ENCODE measurements around the gene GAL3ST2. TPM values are rescaled to one million over a fixed set of nuclear protein-coding genes. Genes with fewer than 3 reads are reported as not detected.

GAL3ST2 gene
- total RNA-seq, 1 donor from 2014 or later = 0.42 TPM

DNA sequence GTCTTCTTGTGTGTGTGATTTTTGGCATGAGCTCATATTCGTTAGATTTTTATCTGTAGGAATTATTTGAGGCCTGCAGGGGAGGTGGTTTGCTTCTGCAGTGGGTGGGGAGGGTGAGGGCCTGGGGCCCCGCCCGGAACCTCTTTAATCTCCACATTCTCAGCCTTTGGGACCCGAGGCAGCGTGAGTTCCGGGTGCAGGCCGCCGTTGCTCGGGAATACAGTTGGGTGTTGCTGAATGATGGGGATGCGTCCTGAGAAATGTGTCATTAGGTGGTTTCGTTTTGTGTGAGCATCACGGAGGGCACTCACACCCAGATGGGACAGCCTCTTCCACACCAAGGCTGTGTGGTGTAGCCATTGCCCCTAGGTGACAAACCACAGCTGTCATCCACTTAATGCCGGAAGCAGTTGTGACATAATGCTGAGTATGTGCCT, 13.7 kb upstream of the GAL3ST2 start:
- DNase-seq = no peak
- Mint-ChIP-seq H3K9me3 (ENCODE audit: unreplicated experiment) (peaks cover 6% of the 10 kb centered on the region), H3K36me3 (ENCODE audit: unreplicated experiment) (peaks cover 10% of the 10 kb centered on the region), H3K4me3 (ENCODE audit: unreplicated experiment) (no peak overlapping the region), H3K27me3 (ENCODE audit: unreplicated experiment) (peaks cover 4% of the 10 kb centered on the region), H3K27ac (ENCODE audit: unreplicated experiment) (no peak overlapping the region), H3K4me1 (ENCODE audit: low read depth, unreplicated experiment) (peaks cover 5% of the 10 kb centered on the region)
- TF ChIP-seq, protein P1, sequence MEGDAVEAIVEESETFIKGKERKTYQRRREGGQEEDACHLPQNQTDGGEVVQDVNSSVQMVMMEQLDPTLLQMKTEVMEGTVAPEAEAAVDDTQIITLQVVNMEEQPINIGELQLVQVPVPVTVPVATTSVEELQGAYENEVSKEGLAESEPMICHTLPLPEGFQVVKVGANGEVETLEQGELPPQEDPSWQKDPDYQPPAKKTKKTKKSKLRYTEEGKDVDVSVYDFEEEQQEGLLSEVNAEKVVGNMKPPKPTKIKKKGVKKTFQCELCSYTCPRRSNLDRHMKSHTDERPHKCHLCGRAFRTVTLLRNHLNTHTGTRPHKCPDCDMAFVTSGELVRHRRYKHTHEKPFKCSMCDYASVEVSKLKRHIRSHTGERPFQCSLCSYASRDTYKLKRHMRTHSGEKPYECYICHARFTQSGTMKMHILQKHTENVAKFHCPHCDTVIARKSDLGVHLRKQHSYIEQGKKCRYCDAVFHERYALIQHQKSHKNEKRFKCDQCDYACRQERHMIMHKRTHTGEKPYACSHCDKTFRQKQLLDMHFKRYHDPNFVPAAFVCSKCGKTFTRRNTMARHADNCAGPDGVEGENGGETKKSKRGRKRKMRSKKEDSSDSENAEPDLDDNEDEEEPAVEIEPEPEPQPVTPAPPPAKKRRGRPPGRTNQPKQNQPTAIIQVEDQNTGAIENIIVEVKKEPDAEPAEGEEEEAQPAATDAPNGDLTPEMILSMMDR (IDR thresholded peaks at IDR 0.05; ENCODE audit: partially characterized antibody, unreplicated experiment) = no peak

DNA sequence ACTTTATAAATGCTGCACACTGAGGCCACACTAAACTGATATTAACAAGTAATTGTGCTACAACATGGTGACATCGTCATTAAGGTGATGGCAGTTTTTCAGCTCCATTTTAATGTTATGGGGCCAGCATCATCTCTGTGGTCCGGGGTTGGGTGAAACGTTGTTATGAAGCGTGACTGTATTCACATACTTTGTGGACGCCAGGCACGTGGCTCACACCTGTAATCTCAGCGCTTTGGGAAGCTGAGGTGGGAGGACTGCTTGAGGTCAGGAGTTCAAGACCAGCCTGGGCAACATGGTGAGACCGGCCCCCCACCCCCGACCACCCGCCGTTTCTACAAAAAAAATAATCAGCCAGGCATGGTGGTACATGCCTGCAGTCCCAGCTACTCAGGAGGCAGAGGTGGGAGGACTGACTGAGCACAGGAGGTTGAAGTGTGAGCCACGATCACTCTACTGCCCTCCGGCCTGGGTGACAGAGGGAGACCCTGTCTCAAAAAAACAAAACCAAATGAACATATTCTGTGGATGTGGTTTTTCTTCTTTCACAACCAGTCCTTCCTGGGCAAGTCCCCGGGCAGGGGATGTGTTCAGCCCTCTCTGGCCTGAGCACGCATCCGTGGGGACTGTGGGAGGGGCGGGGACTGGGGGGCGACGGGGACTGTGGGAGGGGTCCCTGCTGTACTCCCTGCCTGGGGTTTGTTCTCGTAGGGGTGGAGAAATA, 12.9 kb upstream of the GAL3ST2 start:
- Mint-ChIP-seq H3K4me3 (ENCODE audit: unreplicated experiment) (no peak overlapping the region), H3K36me3 (ENCODE audit: unreplicated experiment) (peaks cover 10% of the 10 kb centered on the region), H3K4me1 (ENCODE audit: low read depth, unreplicated experiment) (peaks cover 5% of the 10 kb centered on the region), H3K9me3 (ENCODE audit: unreplicated experiment) (peaks cover 6% of the 10 kb centered on the region), H3K27me3 (ENCODE audit: unreplicated experiment) (peaks cover 4% of the 10 kb centered on the region), H3K27ac (ENCODE audit: unreplicated experiment) (peak overlapping the region; percentile 22)
- DNase-seq = no peak
- TF ChIP-seq, protein P1 (IDR thresholded peaks at IDR 0.05; ENCODE audit: partially characterized antibody, unreplicated experiment) = no peak

DNA sequence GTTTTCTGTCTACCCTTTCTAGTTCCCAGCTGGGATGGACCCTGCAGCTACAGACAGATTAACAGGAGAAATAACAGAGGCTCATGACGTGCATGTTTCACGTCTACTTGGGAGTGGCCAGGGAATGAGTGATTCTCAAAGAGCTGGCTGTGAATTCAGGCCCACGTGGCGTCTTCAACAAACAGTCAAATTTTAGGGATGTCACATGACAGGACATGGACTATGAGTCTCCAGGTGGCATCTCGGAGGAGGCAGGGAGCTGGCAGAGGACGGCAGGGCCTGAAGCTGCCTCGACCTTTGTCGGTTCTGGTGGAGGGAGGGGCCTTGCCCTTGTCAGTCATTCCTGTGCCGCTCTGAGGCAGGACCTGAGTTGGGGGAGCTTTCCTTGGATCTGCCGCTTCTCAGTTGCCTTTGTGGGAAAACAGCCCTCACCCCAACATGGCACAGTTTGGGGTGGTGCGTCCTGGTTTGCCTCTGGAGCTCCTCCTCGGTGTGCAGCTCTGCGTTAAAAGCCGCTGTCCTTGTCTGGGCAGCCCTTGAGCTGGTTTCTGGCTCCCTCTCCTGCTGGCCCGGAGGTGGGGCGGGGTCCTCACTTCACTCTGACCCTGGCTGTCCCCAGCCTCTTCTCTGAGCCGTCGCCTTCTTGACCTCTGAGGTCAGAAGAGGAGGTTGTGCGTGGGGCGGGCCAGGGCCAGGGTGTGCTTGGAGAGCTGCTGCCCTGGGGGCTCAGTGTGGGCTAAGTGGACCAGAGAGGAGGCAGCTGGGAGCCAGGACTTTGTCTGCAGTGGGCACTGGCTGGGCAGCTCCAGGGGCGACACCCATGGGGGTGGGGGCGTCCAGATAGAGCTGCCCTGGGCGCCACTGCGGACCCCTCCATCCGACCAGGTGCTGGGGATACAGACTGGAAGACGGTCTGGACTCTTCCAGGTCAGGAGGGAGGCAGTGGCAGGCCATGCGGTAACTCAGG, 12.1 kb upstream of the GAL3ST2 start:
- H3K36me3 Mint-ChIP-seq (ENCODE audit: unreplicated experiment) = peaks cover 10% of the 10 kb centered on the region
- H3K4me1 Mint-ChIP-seq (ENCODE audit: low read depth, unreplicated experiment) = peaks cover 2% of the 10 kb centered on the region
- H3K27me3 Mint-ChIP-seq (ENCODE audit: unreplicated experiment) = peaks cover 4% of the 10 kb centered on the region
- DNase-seq = peak; percentile 43
- peaks cover 4% of the 10 kb centered on the region for H3K9me3 Mint-ChIP-seq (ENCODE audit: unreplicated experiment)
- no peak overlapping the region for H3K4me3 Mint-ChIP-seq (ENCODE audit: unreplicated experiment)
- TF ChIP-seq, protein P1 (IDR thresholded peaks at IDR 0.05; ENCODE audit: partially characterized antibody, unreplicated experiment) = no peak
- peak overlapping the region; percentile 55 for H3K27ac Mint-ChIP-seq (ENCODE audit: unreplicated experiment)

DNA sequence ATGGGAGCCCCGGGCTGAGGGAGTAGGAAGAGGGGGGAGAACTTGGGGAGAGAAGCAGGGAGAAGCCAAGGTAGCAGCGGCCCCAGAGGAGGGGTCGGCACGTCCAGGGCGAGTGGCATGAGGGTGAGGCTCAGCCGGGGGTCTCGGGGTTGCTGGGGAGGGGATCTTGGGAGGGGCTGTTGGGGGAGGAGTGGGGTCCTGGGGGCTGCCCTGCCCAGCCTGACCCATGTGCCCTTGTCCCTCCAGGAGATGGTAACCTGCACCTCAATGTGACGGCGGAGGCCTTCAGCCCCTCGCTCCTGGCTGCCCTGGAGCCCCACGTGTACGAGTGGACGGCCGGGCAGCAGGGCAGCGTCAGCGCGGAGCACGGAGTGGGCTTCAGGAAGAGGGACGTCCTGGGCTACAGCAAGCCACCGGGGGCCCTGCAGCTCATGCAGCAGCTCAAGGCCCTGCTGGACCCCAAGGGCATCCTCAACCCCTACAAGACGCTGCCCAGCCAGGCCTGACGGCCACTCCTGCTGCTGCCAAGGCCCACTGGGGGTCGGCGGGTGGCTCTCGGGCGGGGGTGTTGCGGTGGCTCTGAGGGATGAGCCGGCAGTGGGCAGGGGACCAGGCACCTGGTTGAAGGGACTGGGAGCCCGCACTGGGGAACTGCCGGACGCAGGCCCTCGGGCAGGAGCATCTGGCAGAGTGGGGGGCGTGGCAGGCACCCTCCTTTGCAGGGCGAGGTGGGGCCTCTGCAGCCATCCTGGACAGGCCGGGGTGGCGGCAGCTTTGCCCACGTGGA, 9.0 kb upstream of the GAL3ST2 start:
- peak; percentile 16 for DNase-seq
- peaks cover 1% of the 10 kb centered on the region for H3K9me3 Mint-ChIP-seq (ENCODE audit: unreplicated experiment)
- H3K4me3 Mint-ChIP-seq (ENCODE audit: unreplicated experiment) = no peak overlapping the region
- no peak overlapping the region for H3K27ac Mint-ChIP-seq (ENCODE audit: unreplicated experiment)
- TF ChIP-seq, protein P1 (IDR thresholded peaks at IDR 0.05; ENCODE audit: partially characterized antibody, unreplicated experiment) = no peak
- H3K27me3 Mint-ChIP-seq (ENCODE audit: unreplicated experiment) = no peaks in the 10 kb centered on the region
- H3K4me1 Mint-ChIP-seq (ENCODE audit: low read depth, unreplicated experiment) = peaks cover 4% of the 10 kb centered on the region
- H3K36me3 Mint-ChIP-seq (ENCODE audit: unreplicated experiment) = no peaks in the 10 kb centered on the region
